Measurements from ENCODE around the gene FAM83C. TPM values are rescaled to one million over a fixed set of nuclear protein-coding genes. Genes with fewer than 3 reads are reported as not detected.

The FAM83C gene
- total RNA-seq, 1 experiment from 2014 or later: not detected

DNA sequence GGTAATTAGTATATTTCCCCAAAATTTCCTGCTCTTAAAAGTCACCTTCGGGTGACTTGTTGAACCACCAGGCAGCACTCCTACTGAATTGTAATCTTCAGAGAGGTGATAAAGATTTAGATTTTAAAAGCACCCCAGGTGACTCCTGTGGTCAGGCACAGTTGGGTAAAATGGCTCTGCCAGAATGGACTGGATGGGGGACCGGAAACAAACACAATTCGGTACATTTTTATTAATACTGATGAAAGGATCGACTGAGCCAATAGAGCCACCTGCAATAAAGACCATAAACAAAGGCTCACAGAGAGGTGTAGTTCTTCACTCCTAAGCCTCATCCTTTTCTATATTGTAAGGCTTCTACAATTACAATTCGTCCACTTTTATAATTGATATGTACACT, 19.6 kb upstream of the FAM83C start (continued):
- TF ChIP-seq, protein P1, sequence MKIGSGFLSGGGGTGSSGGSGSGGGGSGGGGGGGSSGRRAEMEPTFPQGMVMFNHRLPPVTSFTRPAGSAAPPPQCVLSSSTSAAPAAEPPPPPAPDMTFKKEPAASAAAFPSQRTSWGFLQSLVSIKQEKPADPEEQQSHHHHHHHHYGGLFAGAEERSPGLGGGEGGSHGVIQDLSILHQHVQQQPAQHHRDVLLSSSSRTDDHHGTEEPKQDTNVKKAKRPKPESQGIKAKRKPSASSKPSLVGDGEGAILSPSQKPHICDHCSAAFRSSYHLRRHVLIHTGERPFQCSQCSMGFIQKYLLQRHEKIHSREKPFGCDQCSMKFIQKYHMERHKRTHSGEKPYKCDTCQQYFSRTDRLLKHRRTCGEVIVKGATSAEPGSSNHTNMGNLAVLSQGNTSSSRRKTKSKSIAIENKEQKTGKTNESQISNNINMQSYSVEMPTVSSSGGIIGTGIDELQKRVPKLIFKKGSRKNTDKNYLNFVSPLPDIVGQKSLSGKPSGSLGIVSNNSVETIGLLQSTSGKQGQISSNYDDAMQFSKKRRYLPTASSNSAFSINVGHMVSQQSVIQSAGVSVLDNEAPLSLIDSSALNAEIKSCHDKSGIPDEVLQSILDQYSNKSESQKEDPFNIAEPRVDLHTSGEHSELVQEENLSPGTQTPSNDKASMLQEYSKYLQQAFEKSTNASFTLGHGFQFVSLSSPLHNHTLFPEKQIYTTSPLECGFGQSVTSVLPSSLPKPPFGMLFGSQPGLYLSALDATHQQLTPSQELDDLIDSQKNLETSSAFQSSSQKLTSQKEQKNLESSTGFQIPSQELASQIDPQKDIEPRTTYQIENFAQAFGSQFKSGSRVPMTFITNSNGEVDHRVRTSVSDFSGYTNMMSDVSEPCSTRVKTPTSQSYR (CRISPR knock-in tag; IDR thresholded peaks at IDR 0.05): no peak

DNA sequence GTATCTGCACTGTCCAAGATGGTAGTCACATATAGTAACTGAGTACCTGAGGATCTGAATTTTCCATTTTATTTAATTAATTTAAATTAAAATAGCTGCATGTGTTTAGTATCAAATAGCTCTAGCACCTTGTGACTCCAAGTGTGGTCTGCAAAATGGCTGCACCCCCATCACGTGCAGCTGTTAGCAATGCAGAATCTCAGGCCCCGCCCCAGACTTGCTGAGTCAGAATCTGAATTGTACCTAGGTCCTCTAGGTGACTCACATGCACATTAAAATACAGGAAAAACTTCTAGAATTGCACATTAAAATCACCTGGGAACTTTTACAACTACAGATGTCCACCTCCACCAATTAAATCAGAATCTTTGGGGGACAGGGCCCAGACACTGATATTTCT, 19.2 kb upstream of the FAM83C start:
- no peak for DNase-seq (ENCODE audit: low spot score)
- Mint-ChIP-seq H3K4me3 (no peak overlapping the region), H3K36me3 (peaks cover 7% of the 10 kb centered on the region), H3K27ac (peak overlapping the region; percentile 35; the same call in 1 of the 2 replicates), H3K9me3 (no peaks in the 10 kb centered on the region), H3K27me3 (ENCODE audit: low read depth) (no peaks in the 10 kb centered on the region), H3K4me1 (peaks cover 29% of the 10 kb centered on the region)
- POLR2A ChIA-PET: no interaction called here
- CTCF ChIA-PET: interaction anchor here (8.0 kb wide), 1 partner anchor 20 kb away, joined by 102 read pairs; no protein-coding TSS in a partner anchor
- ATAC-seq: no peak
- no peak for TF ChIP-seq MYBL2 (CRISPR knock-in tag; IDR thresholded peaks at IDR 0.05)
- TF ChIP-seq, protein P2, sequence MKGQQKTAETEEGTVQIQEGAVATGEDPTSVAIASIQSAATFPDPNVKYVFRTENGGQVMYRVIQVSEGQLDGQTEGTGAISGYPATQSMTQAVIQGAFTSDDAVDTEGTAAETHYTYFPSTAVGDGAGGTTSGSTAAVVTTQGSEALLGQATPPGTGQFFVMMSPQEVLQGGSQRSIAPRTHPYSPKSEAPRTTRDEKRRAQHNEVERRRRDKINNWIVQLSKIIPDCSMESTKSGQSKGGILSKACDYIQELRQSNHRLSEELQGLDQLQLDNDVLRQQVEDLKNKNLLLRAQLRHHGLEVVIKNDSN (CRISPR knock-in tag; IDR thresholded peaks at IDR 0.05): no peak; the same call in 1 of the 2 replicates
- TF ChIP-seq JAZF1 (CRISPR knock-in tag; IDR thresholded peaks at IDR 0.05): no peak
- TF ChIP-seq, protein P3, sequence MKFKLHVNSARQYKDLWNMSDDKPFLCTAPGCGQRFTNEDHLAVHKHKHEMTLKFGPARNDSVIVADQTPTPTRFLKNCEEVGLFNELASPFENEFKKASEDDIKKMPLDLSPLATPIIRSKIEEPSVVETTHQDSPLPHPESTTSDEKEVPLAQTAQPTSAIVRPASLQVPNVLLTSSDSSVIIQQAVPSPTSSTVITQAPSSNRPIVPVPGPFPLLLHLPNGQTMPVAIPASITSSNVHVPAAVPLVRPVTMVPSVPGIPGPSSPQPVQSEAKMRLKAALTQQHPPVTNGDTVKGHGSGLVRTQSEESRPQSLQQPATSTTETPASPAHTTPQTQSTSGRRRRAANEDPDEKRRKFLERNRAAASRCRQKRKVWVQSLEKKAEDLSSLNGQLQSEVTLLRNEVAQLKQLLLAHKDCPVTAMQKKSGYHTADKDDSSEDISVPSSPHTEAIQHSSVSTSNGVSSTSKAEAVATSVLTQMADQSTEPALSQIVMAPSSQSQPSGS (CRISPR knock-in tag; IDR thresholded peaks at IDR 0.05; ENCODE audit: borderline replicate concordance, low read depth): no peak
- no peak for TF ChIP-seq ATF1 (CRISPR knock-in tag; IDR thresholded peaks at IDR 0.05)
- TF ChIP-seq, protein P4, sequence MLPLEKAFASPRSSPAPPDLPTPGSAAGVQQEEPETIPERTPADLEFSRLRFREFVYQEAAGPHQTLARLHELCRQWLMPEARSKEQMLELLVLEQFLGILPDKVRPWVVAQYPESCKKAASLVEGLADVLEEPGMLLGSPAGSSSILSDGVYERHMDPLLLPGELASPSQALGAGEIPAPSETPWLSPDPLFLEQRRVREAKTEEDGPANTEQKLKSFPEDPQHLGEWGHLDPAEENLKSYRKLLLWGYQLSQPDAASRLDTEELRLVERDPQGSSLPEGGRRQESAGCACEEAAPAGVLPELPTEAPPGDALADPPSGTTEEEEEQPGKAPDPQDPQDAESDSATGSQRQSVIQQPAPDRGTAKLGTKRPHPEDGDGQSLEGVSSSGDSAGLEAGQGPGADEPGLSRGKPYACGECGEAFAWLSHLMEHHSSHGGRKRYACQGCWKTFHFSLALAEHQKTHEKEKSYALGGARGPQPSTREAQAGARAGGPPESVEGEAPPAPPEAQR (CRISPR knock-in tag; IDR thresholded peaks at IDR 0.05): no peak
- TF ChIP-seq CREM (CRISPR knock-in tag; IDR thresholded peaks at IDR 0.05): no peak
- TF ChIP-seq SMAD3 (CRISPR knock-in tag; IDR thresholded peaks at IDR 0.05; ENCODE audit: borderline replicate concordance): no peak
- TF ChIP-seq, protein P5, sequence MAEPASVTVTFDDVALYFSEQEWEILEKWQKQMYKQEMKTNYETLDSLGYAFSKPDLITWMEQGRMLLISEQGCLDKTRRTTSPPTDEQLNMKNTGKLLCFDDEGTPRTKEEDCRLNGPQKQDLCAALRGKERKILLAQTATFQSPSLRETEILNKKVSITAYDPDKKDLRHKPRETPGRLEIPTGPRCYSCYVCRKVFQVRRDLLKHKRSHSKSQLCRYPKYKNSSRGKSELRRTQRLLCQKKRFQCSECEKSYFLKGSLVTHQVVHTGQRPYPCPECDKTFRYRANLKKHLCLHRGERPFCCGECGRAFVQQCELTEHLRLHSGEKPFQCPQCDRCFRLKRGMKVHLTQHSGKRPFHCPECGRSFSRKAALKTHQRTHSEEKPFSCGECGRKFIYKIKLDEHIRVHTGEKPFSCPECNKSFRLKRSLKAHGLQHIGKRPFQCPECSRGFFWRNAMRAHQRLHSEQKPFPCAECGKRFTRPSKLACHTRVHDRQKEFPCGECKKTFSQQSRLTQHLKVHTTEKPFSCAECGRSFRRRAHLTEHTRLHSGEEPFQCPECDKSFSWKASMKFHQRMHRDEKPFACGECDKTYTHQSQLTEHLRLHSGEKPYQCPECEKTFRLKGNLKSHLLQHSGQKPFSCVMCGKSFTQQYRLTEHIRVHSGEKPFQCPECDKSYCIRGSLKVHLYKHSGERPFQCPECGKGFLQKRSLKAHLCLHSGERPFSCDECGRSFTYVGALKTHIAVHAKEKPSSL (CRISPR knock-in tag; conservative IDR thresholded peaks at IDR 0.05): no peak
- TF ChIP-seq MXD4 (CRISPR knock-in tag; IDR thresholded peaks at IDR 0.05; ENCODE audit: borderline replicate concordance): no peak
- no peak for TF ChIP-seq ZNF121 (CRISPR knock-in tag; IDR thresholded peaks at IDR 0.05)
- TF ChIP-seq, protein P6, sequence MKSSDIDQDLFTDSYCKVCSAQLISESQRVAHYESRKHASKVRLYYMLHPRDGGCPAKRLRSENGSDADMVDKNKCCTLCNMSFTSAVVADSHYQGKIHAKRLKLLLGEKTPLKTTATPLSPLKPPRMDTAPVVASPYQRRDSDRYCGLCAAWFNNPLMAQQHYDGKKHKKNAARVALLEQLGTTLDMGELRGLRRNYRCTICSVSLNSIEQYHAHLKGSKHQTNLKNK (CRISPR knock-in tag; IDR thresholded peaks at IDR 0.05): no peak
- no peak for TF ChIP-seq KAT7 (CRISPR knock-in tag; IDR thresholded peaks at IDR 0.05; ENCODE audit: borderline replicate concordance)
- TF ChIP-seq, protein P7, sequence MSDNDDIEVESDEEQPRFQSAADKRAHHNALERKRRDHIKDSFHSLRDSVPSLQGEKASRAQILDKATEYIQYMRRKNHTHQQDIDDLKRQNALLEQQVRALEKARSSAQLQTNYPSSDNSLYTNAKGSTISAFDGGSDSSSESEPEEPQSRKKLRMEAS (CRISPR knock-in tag; IDR thresholded peaks at IDR 0.05): no peak
- no peak for TF ChIP-seq ZNF232 (CRISPR knock-in tag; IDR thresholded peaks at IDR 0.05)
